OCI-LY1 (cell line): ENCODE measurements around the gene DNMT3A.
A peak's percentile ranks its signal among the peaks of the same experiment; 100 is the strongest.

Experiments
- H2AFZ ChIP-seq: fragments of 200-600 bp; sonication (generic), shearing (Covaris generic); 2 replicates; pipeline ENCODE4 v1.6.0; 2014; ENCODE audit warnings: antibody characterized with exemption, mild to moderate bottlenecking, low read length
- H3F3A ChIP-seq: fragments of 200-600 bp; sonication (generic), shearing (Covaris generic); 2 replicates; pipeline ENCODE4 v1.6.0; 2014; ENCODE audit warnings: mild to moderate bottlenecking, antibody characterized with exemption, low read length, moderate library complexity; ENCODE audit not compliant: insufficient read depth
- H3K27ac ChIP-seq: fragments of 200-600 bp; sonication (generic); 2 replicates; pipeline ENCODE4 v1.5.1; 2014; ENCODE audit warnings: low read length, mixed run types, mild to moderate bottlenecking, low read depth; ENCODE audit not compliant: poor library complexity, severe bottlenecking
- H3K27me3 ChIP-seq: fragments of 200-600 bp; sonication (generic); 2 replicates; pipeline ENCODE4 v1.6.0; 2014; ENCODE audit warnings: antibody characterized with exemption, mild to moderate bottlenecking, low read length, moderate library complexity; ENCODE audit not compliant: insufficient read depth
- H3K36me3 ChIP-seq: fragments of 200-600 bp; sonication (generic); 2 replicates; pipeline ENCODE4 v1.6.1; 2014; ENCODE audit warnings: mild to moderate bottlenecking, antibody characterized with exemption, low read length, moderate library complexity, mixed read lengths; ENCODE audit not compliant: insufficient read depth
- H3K4me1 ChIP-seq: fragments of 200-600 bp; sonication (generic); 2 replicates; pipeline ENCODE4 v1.5.1; 2014; ENCODE audit warnings: mild to moderate bottlenecking, low read length, moderate library complexity; ENCODE audit not compliant: insufficient read depth, severe bottlenecking
- H3K4me2 ChIP-seq: fragments of 200-600 bp; sonication (generic), shearing (Covaris generic); 2 replicates; pipeline ENCODE4 v1.6.1; 2014; ENCODE audit warnings: low read length
- H3K4me3 ChIP-seq: fragments of 200-600 bp; sonication (generic); 2 replicates; pipeline ENCODE4 v1.5.1; 2014; ENCODE audit warnings: low read length, low read depth, mild to moderate bottlenecking, mixed read lengths; ENCODE audit not compliant: poor library complexity, severe bottlenecking
- H3K79me2 ChIP-seq: fragments of 200-600 bp; shearing (Covaris generic); 2 replicates; pipeline ENCODE4 v1.6.1; 2016; ENCODE audit warnings: mixed run types, low read length, mixed read lengths; ENCODE audit not compliant: insufficient read depth
- H3K9ac ChIP-seq: fragments of 200-600 bp; sonication (generic), shearing (Covaris generic); 2 replicates; pipeline ENCODE4 v1.6.1; 2014; ENCODE audit warnings: mild to moderate bottlenecking, low read length, mixed read lengths
- H3K9me2 ChIP-seq: fragments of 200-600 bp; sonication (generic), shearing (Covaris generic); 2 replicates; pipeline ENCODE4 v1.6.1; 2014; ENCODE audit warnings: low read depth, mild to moderate bottlenecking, low read length, mixed read lengths
- H3K9me3 ChIP-seq: fragments of 200-600 bp; shearing (Covaris generic); 2 replicates; pipeline ENCODE4 v1.6.1; 2014; ENCODE audit warnings: low read length, mixed read lengths
- H4K20me1 ChIP-seq: fragments of 200-600 bp; sonication (generic), shearing (Covaris generic); 2 replicates; pipeline ENCODE4 v1.6.0; 2016; ENCODE audit warnings: mild to moderate bottlenecking, low read length; ENCODE audit not compliant: insufficient read depth
- CTCF ChIP-seq: fragments of 200-600 bp; sonication (generic), shearing (Covaris generic); IDR thresholded peaks from 2 replicates; pipeline ENCODE4 v1.5.1; 2017; ENCODE audit warnings: mild to moderate bottlenecking, antibody characterized with exemption, low read length, moderate library complexity, mixed read lengths
- EZH2 ChIP-seq: fragments of 200-600 bp; sonication (generic), shearing (Covaris generic); IDR thresholded peaks from 2 replicates; pipeline ENCODE4 v1.8.0; 2017; ENCODE audit warnings: borderline replicate concordance, mixed run types, mild to moderate bottlenecking, antibody characterized with exemption, low read length, moderate library complexity, mixed read lengths

The DNMT3A gene

GRCh38 chr2:25377822-25378421 lies 36.2 kb upstream of the DNMT3A start:
- no peak overlapping the region for H3K9ac ChIP-seq
- peaks cover 69% of the 10 kb centered on the region for H3K4me1 ChIP-seq

GRCh38 chr2:25376750-25377621 lies 35.3 kb upstream of the DNMT3A start:
- Histone ChIP-seq H3K36me3 (no peaks in the 10 kb centered on the region), H3K4me1 (peaks cover 77% of the 10 kb centered on the region), H3K27ac (peak overlapping the region; percentile 92), H3K79me2 (no peaks in the 10 kb centered on the region), H3K4me3 (peak overlapping the region; percentile 36), H3K9me3 (no peaks in the 10 kb centered on the region), H3K9me2 (no peaks in the 10 kb centered on the region), H3F3A (no peaks in the 10 kb centered on the region), H2AFZ (no peak overlapping the region), H3K4me2 (peak overlapping the region; percentile 50), H4K20me1 (no peaks in the 10 kb centered on the region), H3K9ac (peak overlapping the region; percentile 45; the same call in 1 of the 2 replicates), H3K27me3 (no peaks in the 10 kb centered on the region)
- peak; percentile 92 for TF ChIP-seq CTCF
- no peak for TF ChIP-seq EZH2

More at GRCh38 chr2:25377822-25378421, 36.2 kb upstream of the DNMT3A start:
- Histone ChIP-seq H3K4me2 (no peak overlapping the region), H3K27me3 (no peaks in the 10 kb centered on the region), H3K4me3 (no peak overlapping the region), H3K36me3 (no peaks in the 10 kb centered on the region), H3K9me2 (no peaks in the 10 kb centered on the region), H3K27ac (peak overlapping the region; percentile 68), H3K9me3 (no peaks in the 10 kb centered on the region), H3K79me2 (no peaks in the 10 kb centered on the region), H3F3A (no peaks in the 10 kb centered on the region), H4K20me1 (no peaks in the 10 kb centered on the region), H2AFZ (no peak overlapping the region)
- no peak for TF ChIP-seq CTCF

- H2AFZ ChIP-seq: no peak overlapping the region
- peaks cover 76% of the 10 kb centered on the region for H3K4me1 ChIP-seq
- no peaks in the 10 kb centered on the region for H4K20me1 ChIP-seq
- H3K9me3 ChIP-seq: no peaks in the 10 kb centered on the region
- peak overlapping the region; percentile 50 for H3K4me2 ChIP-seq
- no peaks in the 10 kb centered on the region; the same call in 1 of the 2 replicates for H3K36me3 ChIP-seq
- H3K27me3 ChIP-seq: no peaks in the 10 kb centered on the region
- H3K9me2 ChIP-seq: no peaks in the 10 kb centered on the region
- peak overlapping the region; percentile 36 for H3K4me3 ChIP-seq
- TF ChIP-seq EZH2: no peak
- TF ChIP-seq CTCF: no peak
- no peaks in the 10 kb centered on the region for H3F3A ChIP-seq
- peak overlapping the region; percentile 92 for H3K27ac ChIP-seq
- H3K79me2 ChIP-seq: no peaks in the 10 kb centered on the region
- H3K9ac ChIP-seq: peak overlapping the region; percentile 39
Observed at GRCh38 chr2:25375989-25376545, 34.3 kb upstream of the DNMT3A start.
